Measurements from ENCODE around the gene P4HB.
A peak's percentile ranks its signal among the peaks of the same experiment; 100 is the strongest.
"Not testable (repeated sequence)": the region's sequence is repeated elsewhere in the genome, so short reads cannot be mapped to it uniquely, and the experiment has no call there.

The P4HB gene

GRCh38 chr17:81844887-81845286 is 15.4 kb downstream of the P4HB start:
- no peak for DNase-seq

GRCh38 chr17:81844327-81844851 is 15.9 kb downstream of the P4HB start:
- DNase-seq: no peak

GRCh38 chr17:81843713-81844326 is 16.5 kb downstream of the P4HB start:
- no peak for DNase-seq

- no peak for DNase-seq
Observed at GRCh38 chr17:81842725-81843504, 17.4 kb downstream of the P4HB start.

GRCh38 chr17:81842378-81842724 is 18.0 kb downstream of the P4HB start:
- DNase-seq: no peak

- DNase-seq: no peak
Observed at GRCh38 chr17:81841866-81842265, 18.5 kb downstream of the P4HB start.

- no peak for DNase-seq
Observed at GRCh38 chr17:81840826-81841778, 19.2 kb downstream of the P4HB start.

GRCh38 chr17:81840059-81840458 is 20.3 kb downstream of the P4HB start:
- not testable (repeated sequence) for DNase-seq

- DNase-seq: no peak
Observed at GRCh38 chr17:81839301-81839700, 21.0 kb downstream of the P4HB start.

GRCh38 chr17:81838753-81839255 is 21.5 kb downstream of the P4HB start:
- DNase-seq: no peak

- no peak for DNase-seq
Observed at GRCh38 chr17:81837641-81838040, 22.7 kb downstream of the P4HB start.

- no peak for DNase-seq
Observed at GRCh38 chr17:81834831-81835267, 25.5 kb downstream of the P4HB start, which contains the start of gene PPP1R27. PPP1R27 (minus strand) TSS chr17:81835050; CDS start chr17:81834953, 97 bp downstream.

GRCh38 chr17:81833921-81834830 is 26.2 kb downstream of the P4HB start:
- no peak for DNase-seq

GRCh38 chr17:81833160-81833920 is 27.0 kb downstream of the P4HB start, which contains the start of gene MCRIP1:
MCRIP1 (minus strand) TSS chr17:81833291; CDS start chr17:81824506, 8,785 bp downstream.
- DNase-seq: peak; percentile 90

GRCh38 chr17:81832608-81833159 is 27.7 kb downstream of the P4HB start:
- no peak for DNase-seq

- DNase-seq: no peak
Observed at GRCh38 chr17:81831957-81832607, 28.3 kb downstream of the P4HB start.

GRCh38 chr17:81831563-81831956 is 28.8 kb downstream of the P4HB start:
- DNase-seq: no peak

- no peak for DNase-seq
Observed at GRCh38 chr17:81829858-81830257, 30.5 kb downstream of the P4HB start.

- no peak for DNase-seq
Observed at GRCh38 chr17:81828656-81829055, 31.7 kb downstream of the P4HB start.
